ENCODE measurements around the gene FCGR1A.
A peak's percentile ranks its signal among the peaks of the same experiment; 100 is the strongest.
"Not testable (repeated sequence)": the region's sequence is repeated elsewhere in the genome, so short reads cannot be mapped to it uniquely, and the experiment has no call there.

The FCGR1A gene

DNA sequence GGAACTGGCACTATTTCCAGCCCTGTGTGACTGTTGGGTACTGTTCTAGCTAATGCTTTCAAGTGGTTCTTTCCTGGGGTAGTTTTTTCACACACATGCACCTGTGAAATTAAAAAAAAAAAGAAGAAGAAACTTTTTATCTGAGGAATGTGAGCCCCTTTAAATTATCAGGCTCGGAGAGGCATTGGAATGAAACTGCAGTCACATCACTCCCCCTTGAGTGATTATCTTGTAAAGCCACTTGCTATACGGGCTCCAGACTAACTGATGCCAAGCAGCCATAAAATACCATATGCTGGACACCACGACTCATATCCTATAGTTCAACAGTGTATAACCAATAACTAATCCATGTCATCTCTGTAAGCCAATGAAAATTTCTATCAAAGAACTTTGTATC, 5.4 kb upstream of the FCGR1A start:
- DNase-seq (ENCODE audit: low read depth in 2 of 2): not testable (repeated sequence)

DNA sequence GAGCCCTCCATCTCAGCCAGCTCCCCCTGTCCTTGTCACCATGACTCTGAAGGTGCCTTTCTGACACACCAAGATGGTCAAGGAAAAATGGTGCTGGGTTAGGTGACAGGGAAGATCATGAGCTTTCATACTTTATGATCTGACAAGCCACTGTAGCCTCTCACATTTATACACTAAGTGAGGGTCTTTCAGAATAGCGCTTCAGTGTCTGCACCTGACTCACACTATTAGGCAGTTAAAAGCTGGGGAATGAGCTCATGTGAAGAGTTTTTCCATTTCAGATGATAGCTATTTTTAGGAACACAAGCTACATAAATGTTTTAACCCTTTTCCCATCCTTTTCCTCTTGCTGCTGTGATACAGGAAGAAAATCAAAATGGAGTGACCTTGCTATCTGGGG, 4.2 kb upstream of the FCGR1A start:
- not testable (repeated sequence) for DNase-seq (ENCODE audit: low read depth in 2 of 2)

DNA sequence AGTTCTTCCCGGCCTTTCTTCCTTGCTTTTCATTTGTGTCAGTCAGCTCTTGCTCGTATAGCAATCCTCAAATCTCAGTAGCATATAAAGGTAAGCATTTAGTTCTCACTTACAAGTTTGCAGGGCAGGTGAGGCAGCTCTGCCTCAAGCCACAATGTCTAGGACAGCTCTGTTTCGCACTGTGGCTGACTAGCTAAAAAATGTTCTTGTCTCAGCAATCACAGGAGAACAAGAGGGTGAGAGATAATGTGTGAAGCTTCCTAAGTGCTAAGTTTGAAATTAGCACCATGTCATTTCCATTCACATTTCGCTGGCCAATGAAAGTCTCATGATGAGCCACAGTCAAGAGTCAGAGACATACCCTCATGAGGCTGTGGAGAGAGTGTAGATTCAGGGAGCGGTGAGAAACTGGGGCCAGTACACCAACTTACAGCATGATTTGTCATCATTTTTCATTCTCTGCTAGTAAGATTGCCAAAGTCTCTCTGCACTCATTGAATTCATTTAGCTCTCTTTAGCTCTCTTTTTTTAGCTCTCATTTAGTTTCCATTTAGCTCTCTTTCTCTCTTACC, 995 bp upstream of the FCGR1A start:
- DNase-seq (ENCODE audit: low read depth in 2 of 2): peak in 1 of 2 donors; percentile 16

DNA sequence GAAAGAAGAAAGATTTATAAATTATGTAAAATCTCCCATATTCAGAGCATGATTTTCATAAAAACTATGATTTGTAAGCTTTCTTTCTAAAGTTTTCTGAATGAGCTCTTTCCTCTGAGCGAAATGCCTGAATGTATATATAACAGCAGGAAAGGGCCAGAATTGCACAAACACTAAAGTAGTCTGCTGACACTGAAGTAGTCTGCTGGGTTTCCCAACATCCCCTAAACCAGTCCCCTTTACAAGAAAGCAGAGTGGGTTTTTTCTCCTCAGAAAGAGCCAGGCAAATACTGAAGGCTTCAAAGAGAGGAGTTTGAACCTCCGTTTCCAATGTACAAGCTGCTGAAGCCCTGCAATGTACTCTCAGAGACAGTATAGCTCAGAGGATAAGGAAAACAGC, 795 bp downstream of the FCGR1A start:
- DNase-seq (ENCODE audit: low read depth in 2 of 2): not testable (repeated sequence)

DNA sequence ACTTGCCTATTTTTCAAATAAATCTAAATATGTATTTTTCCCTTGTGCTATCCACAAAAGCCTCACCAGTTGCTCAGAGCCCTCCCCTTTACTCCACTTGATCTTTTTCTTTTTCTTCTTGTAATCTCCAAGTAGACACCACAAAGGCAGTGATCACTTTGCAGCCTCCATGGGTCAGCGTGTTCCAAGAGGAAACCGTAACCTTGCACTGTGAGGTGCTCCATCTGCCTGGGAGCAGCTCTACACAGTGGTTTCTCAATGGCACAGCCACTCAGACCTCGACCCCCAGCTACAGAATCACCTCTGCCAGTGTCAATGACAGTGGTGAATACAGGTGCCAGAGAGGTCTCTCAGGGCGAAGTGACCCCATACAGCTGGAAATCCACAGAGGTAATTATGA, 1.4 kb downstream of the FCGR1A start:
- DNase-seq (ENCODE audit: low read depth in 2 of 2): not testable (repeated sequence)

DNA sequence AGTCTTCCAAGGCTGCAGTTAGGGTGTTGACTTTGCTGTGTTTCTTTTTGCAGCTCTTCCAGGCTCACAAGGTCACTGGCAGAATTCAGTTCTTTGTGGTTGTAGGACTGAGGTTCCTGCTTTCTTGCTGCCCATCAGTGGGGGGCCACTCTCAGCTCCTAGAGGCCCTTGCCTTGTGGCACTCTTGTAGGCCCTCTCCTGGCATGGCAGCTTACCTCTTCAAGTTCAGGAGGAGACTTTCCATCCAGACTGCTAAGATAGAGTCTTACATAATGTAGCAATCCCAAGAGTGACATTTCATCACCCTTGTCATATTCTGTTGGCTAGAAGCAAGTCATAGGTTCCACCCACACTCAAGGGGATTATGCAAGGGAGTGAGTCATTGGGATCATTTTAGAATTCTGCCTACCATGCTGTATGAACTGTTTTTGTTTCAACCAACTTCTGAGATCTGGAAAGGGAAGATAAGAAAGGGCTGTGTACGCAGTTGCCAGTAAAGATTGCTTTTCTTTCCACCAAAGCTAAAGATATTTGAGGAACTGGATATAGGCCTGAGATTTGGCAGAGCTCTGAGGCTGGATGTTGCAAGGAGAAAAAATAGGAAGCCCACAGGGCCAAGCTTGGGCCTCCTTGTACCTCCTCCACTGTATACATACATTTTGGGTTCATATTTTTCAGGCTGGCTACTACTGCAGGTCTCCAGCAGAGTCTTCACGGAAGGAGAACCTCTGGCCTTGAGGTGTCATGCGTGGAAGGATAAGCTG, 5.4 kb downstream of the FCGR1A start:
- not testable (repeated sequence) for DNase-seq (ENCODE audit: low read depth in 2 of 2)

DNA sequence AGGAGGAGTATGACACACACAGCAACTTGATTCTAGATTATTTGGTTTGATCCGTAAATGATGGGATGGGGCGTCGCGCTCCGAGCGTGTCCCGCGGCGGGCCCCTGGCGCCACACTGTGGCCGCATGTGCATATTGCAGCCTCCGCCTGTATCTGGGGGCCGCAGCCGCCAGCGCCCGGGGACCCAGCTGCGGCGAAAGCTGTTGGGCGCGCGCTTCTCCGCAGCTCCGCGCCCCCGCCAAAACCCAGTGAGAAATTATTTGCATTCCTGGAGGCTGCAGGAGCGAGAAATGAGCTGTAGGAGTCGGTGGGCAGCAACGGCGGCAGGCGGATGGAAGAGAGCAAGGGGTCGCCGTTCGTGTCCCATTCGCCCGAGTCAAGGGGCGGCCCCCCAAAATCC, 10.0 kb downstream of the FCGR1A start:
- DNase-seq (ENCODE audit: low read depth in 2 of 2): peak in 1 of 2 donors; percentile 35

DNA sequence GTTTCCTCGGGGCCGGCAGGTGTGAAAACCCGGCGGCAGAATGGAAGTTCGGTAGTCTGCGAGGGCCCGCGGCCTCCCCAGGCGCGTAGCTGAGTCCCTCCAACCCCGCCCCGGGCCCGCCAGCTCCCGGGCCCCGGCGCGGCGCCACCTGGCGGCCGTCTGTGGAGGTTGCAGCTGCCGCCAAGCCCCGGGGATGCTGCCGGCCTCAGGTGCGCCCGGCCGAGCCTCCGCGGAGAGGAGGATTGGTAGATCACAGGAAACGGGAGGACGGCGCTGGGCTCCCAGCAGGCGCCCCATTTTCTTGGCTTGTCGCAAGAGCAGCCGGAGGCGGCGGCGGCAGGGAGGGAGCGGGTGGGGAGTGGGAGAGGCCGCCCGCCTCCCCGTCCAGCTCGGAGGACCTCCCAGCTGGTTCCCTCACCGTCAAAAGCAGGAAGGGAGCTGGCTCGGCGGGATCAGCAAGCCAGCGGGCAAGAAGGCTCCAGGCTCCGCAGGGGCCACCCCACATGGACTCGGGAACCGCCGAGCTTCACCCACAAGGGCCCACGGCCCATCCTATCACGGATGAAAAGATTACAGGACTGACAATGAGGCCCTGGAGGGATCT, 10.5 kb downstream of the FCGR1A start:
- peak; percentile 65 to 77 for DNase-seq (ENCODE audit: low read depth in 2 of 2)

DNA sequence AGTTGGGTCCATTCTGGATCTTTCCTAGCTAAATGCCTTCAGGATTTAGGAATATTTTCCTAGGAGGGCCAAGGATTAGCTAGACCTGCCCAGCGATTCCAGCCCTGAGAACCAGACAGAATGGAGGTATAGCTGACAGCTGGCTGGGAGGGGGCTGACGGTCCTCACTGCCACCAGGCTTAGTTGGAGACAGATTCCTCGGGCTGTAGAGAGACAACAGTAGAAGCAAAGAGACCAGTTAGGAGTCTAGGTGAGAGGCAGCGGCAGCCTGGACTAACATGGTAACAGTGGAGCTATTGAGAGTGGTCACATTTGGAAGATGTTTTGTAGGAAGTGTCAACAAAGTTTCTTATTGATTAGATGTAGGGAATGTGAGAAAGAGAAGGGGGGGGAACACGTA, 11.4 kb downstream of the FCGR1A start:
- not testable (repeated sequence) for DNase-seq (ENCODE audit: low read depth in 2 of 2)

DNA sequence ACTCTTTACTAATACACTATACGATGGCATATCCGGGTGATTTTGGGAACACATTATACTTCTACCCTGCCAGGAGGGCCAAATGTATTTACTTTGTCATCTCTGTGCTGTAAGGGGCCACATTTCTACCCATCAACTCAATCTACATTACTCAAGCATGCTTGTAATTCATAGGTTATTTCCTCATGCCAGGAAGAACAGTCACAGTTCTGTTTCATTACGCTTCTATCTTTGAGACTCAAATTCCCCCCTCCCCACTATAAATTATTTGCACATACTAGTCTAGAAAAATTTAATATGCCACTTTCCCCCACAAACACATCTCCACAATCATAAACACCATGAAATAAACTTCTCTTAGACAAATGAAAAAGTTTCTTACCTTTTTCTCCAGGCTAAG, 19.1 kb downstream of the FCGR1A start:
- not testable (repeated sequence) for DNase-seq (ENCODE audit: low read depth in 2 of 2)

DNA sequence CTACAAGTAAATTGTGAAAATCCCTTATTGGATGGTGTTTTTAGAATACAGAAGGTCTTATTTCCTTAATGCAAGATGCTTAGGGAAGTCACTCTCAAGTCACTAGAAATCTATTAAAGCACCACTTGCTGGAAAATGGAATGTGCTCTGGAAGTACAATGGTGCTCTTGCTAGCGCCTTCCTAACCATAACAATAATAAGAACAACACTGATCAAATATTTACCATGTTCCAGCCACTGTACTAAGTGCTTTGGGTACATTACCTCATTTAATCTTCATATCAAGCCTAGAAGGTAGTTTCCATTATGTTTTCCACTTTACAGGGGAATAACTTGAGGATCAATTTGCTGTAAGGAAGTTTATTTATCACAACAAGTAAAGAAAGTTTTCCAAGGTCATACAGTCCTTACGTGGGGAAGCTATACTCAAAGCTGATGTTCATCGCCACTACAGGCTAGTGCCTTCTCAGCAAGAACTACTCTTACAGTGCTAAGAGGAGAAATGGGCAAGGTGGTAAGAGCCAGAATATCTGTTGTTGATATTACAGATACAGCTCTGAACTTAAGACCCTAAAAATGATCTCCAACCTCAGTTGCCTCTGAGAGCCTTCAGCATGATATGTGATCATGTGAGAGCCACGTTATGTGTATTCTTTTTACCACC, 22.1 kb downstream of the FCGR1A start:
- not testable (repeated sequence) for DNase-seq (ENCODE audit: low read depth in 2 of 2)

DNA sequence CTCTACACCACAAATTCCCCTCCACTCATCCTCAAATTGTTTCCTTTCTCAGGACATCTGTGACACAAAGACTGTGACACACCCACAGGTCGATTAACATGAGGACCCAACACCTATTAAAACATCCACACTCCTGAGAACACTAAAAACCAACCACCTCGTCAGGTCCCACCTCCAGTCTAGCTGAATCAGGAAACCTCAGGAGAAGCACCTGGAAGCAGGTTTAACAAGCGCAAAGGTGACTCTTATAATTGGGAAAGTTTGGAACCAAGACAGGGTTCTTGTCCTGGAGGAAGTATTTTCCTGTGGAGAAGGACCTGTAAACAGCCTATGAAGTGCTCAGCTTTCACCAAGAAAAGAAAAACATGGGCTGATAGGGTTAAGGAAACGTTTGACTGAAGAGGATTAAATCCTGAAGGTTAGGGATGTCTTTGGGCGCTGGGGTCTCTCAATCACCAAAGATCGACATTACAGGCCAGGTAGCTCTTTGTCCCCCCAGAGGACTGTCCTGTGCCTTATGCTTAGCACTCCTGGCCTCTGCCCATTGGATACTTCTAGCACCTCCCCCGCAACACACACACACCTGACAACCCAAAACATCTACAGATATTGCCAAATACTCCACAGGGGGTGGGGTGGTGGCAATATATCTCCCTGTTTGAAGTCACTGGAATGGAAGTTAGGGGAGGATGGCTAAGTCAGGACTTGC, 28.4 kb downstream of the FCGR1A start:
- not testable (repeated sequence) for DNase-seq (ENCODE audit: low read depth in 2 of 2)

DNA sequence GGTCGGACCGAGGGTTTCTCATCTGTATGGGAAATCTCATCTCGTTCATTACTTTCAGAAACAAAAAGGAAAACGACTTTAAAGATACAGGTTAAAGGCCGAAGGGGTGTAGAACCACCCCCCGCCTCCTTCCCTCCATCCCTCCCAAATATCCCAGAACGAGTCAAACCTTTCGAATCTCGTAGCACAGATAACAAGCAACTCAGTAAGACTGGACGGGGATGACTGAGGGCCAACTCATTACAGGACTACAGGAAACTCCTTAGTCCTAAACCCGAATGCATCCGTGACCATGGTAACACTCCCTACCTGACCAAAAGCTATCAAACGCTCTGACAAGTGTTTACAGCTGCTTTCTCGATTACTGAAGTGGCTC, 29.0 kb downstream of the FCGR1A start:
- DNase-seq (ENCODE audit: low read depth in 2 of 2): peak in 1 of 2 donors; percentile 11

DNA sequence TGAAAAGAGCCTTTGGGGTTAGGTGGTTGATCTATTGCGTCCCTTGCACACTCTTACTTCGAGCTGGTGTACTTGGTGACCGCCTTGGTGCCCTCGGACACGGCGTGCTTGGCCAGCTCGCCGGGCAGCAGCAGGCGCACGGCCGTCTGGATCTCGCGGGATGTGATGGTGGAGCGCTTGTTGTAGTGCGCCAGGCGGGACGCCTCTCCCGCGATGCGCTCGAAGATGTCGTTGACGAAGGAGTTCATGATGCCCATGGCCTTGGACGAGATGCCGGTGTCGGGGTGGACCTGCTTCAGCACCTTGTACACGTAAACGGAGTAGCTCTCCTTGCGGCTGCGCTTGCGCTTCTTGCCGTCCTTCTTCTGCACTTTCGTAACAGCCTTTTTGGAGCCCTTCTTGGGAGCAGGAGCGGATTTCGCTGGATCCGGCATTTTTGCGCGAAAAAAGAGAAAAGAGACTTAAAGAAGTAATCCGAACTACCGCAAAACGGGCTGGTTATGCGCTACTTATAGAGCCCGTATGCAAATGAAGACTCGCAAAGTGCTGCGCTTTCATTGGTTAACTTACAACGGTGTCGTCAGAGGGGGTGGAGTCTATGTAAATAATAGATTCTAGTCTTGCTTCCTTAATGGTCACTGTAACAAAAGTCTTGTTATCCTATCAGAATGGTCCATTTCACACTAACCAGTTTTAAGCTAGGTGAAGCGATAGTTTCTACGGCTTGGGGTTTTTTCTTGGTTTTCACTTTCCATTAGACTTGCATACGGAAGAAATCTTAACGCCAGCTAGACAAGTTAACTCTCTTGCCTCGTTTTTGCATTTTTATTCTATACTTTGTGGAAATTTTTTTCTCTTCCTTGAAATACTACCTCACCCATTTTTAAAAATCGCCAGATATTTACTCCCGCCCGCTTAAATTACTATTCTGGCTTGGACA, 29.7 kb downstream of the FCGR1A start:
- peak; percentile 29 to 54 for DNase-seq (ENCODE audit: low read depth in 2 of 2)

DNA sequence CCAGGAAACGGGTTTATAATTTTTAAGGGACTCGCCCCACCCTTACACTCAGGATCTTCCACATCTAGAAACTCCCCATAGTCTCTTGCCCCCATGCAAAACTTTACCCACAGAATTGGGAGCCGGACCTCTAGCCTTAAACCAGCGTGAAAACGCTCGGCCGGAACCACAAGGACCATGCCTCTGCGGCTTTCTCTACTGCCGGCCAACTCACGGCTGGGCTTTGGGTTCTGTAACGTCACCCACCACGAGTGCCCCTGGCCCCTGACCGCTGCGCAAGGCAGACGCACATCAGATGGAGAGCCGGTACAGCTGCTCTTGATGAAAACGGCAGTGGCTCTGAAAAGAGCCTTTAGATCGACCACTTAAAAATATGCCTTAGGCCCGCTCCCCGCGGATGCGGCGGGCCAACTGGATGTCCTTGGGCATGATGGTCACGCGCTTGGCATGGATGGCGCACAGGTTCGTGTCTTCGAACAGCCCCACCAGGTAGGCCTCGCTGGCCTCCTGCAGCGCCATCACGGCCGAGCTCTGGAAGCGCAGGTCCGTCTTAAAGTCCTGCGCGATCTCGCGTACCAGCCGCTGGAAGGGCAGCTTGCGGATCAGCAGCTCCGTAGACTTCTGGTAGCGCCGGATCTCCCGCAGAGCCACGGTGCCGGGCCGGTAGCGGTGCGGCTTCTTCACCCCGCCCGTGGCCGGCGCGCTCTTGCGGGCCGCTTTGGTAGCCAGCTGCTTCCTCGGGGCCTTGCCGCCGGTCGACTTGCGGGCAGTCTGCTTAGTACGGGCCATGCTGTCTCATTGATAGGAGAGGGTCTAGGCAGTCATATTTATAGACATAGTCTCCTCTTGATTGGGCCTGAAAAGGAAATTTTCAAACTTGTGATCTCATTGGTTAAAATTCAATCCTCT, 30.7 kb downstream of the FCGR1A start:
- peak; percentile 3 to 42 for DNase-seq (ENCODE audit: low read depth in 2 of 2)

DNA sequence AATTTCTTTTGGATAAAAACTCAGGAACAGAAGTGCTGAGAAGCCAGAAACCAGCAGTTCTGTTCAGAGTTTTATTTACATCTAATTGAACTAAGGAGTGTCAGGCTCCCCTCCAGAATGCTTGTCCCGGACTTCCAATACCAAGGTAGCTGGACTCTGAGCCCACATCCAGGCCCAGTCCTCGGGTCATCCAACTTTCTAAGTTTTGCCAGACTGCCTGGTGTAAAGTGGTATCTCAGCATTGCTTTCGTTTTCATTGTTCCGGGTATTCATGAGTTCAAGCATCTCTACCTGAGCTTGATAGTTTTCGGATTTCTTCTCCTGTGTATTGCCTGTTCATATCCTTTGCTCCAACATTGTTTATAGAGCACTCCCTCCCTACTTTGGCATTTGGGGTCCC, 37.9 kb downstream of the FCGR1A start:
- not testable (repeated sequence) for DNase-seq (ENCODE audit: low read depth in 2 of 2)

DNA sequence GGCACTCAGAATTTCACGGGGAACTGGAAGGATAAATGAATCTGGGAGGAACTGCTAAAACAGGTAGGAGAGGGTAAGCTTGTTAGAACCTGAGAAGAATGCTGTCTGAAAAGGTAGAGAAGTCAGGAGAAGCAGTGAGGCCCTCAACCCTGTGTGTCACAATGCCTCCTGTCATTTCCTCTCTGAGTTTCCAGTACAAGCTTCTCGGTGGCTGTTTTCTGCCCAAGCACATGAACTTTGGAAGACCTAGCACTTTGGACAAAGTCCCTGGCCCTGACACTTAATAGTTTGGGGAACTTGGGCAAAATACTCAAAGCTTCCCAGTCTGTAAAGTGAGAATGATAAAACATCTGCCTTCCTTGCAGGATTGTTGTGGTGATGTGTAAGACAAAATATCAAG, 44.1 kb downstream of the FCGR1A start:
- not testable (repeated sequence) for DNase-seq (ENCODE audit: low read depth in 2 of 2)

DNA sequence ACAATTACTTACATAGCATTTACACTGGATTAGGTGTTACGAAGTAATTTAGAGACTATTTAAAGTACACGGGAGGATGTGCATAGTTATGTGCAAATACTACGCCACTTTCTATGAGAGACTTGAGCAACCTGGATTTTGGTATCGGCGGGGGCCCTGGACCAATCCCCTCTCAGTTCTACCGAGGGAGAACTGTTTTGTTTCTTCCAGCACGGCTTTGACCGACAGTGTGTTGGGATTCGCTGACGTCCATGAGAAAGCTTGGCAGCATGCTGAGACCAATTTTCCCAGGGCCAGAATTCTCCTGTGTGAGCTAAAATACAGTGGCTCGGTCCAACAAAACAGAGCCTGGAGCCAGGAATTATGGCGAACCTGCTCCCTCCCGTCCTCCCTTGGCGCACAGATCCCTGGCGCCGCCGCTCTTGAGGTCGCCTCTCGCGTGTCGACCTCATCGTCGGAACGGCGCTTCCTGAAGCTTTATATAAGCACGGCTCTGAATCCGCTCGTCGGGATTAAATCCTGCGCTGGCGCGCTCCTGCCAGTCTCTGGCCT, 49.3 kb downstream of the FCGR1A start:
- not testable (repeated sequence) for DNase-seq (ENCODE audit: low read depth in 2 of 2)
